ENCODE data around the gene UNC5A.

UNC5A gene

GRCh38 chr5:176901260-176902101 is 91.1 kb downstream of the UNC5A start:
- no peak for DNase-seq

GRCh38 chr5:176902102-176902814 is 91.9 kb downstream of the UNC5A start:
- no peak for DNase-seq

GRCh38 chr5:176902911-176903664 is 92.7 kb downstream of the UNC5A start:
- DNase-seq = no peak

- no peak for DNase-seq
These were observed 93.9 kb downstream of the UNC5A start for GRCh38 chr5:176904276-176904675.

GRCh38 chr5:176906126-176906525 is 95.8 kb downstream of the UNC5A start:
- DNase-seq = no peak

- DNase-seq = no peak
These were observed 96.4 kb downstream of the UNC5A start for GRCh38 chr5:176906796-176907195.

- no peak for DNase-seq
These were observed 98.5 kb downstream of the UNC5A start for GRCh38 chr5:176908675-176909368.

GRCh38 chr5:176912115-176912514 is 101.8 kb downstream of the UNC5A start:
- no peak for DNase-seq

- no peak for DNase-seq
These were observed 105.5 kb downstream of the UNC5A start for GRCh38 chr5:176915906-176916305.

- no peak for DNase-seq
These were observed 106.0 kb downstream of the UNC5A start for GRCh38 chr5:176916337-176916736.

GRCh38 chr5:176918613-176919012 is 108.3 kb downstream of the UNC5A start:
- DNase-seq = no peak

- no peak for DNase-seq
These were observed 111.4 kb downstream of the UNC5A start for GRCh38 chr5:176921714-176922113.

GRCh38 chr5:176922817-176923216 is 112.5 kb downstream of the UNC5A start:
- DNase-seq = no peak

- no peak for DNase-seq
These were observed 117.2 kb downstream of the UNC5A start for GRCh38 chr5:176927562-176927961.

GRCh38 chr5:176929654-176930053 is 119.3 kb downstream of the UNC5A start:
- DNase-seq = no peak
